Suprapubic skin (tissue), 4 donors: ENCODE data around the gene TRIM43. TPM values are rescaled to one million over a fixed set of nuclear protein-coding genes. Genes with fewer than 3 reads are reported as not detected.
"Not testable (repeated sequence)": the region's sequence is repeated elsewhere in the genome, so short reads cannot be mapped to it uniquely, and the experiment has no call there.

Experiments used
- DNase-seq, 2 donors: peaks; one replicate each; pipeline ENCODE4 v3.0.0-alpha.2; 2019; ENCODE audit warnings: low spot score in 2 of 2
- H3K27ac ChIP-seq: fragments of 200-600 bp; sonication (generic); one replicate; pipeline ENCODE4 v1.5.1; 2019
- H3K27me3 ChIP-seq: fragments of 200-600 bp; sonication (generic); one replicate; pipeline ENCODE4 v1.5.1; 2019
- H3K36me3 ChIP-seq: fragments of 200-600 bp; sonication (generic); one replicate; pipeline ENCODE4 v1.5.1; 2019
- H3K4me1 ChIP-seq: fragments of 200-600 bp; sonication (generic); one replicate; pipeline ENCODE4 v1.5.1; 2019
- H3K4me3 ChIP-seq: fragments of 200-600 bp; sonication (generic); one replicate; pipeline ENCODE4 v1.5.1; 2019; ENCODE audit warnings: mild to moderate bottlenecking
- H3K9me3 ChIP-seq: fragments of 200-600 bp; sonication (generic); one replicate; pipeline ENCODE4 v1.5.1; 2019
- EP300 ChIP-seq: sonication (generic); formaldehyde crosslinking; IDR thresholded peaks from one replicate; pipeline ENCODE4 v1.6.1; 2017; ENCODE audit warnings: antibody characterized with exemption
- POLR2A ChIP-seq, 2 donors: fragments of 450-650 bp; IDR thresholded peaks; one replicate each; pipeline ENCODE4 v1.6.1; 2017; ENCODE audit warnings: antibody characterized with exemption in 2 of 2, mild to moderate bottlenecking in 2 of 2, moderate library complexity in 2 of 2
- POLR2AphosphoS5 ChIP-seq, 3 donors: sonication (generic); formaldehyde crosslinking; IDR thresholded peaks; one replicate each; pipeline ENCODE4 v1.6.1; 2017; ENCODE audit warnings: antibody characterized with exemption in 3 of 3
- WGBS: methylation state at CpG from one replicate; pipeline ENCODE4 v1.1.5; 2018; 5-methylcytosine and 5-hydroxymethylcytosine counted together
- total RNA-seq, 4 donors: library from RNA; depleted of rRNA; stranded (reverse); fragments of >200 nt; gene quantifications; one replicate each; pipeline ENCODE4 v1.1.0, GENCODE V29; 2016
- TF ChIP-seq, protein P1 (sequence below), 2 donors: fragments of 200-600 bp in 1 of 2; fragments of 450-650 bp in 1 of 2; sonication (generic) in 1 of 2; IDR thresholded peaks; one replicate each; pipeline ENCODE4 v1.5.1; 2016 to 2019; ENCODE audit warnings: antibody characterized with exemption in 2 of 2, mild to moderate bottlenecking in 1 of 2, moderate library complexity in 1 of 2

The TRIM43 gene
- total RNA-seq: not detected

DNA sequence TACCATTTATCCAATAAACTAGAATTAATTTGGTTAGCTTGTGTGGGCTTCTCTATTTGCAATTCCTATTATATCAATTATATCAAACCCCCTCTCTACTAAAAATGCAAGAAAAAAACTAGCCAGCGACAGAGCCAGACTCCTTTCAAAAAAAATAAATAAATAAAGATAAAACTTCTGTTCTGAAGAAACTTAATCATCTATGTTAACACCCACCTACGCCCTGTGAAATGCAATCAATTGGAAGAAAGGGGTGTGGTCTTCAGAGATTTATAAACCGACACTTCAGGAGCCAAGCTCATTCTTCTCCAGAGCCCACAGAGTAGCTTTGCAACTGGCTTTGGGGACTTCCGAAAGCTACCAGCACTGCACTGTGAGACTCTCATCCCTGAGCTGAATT, at the start of gene TRIM43:
TSS of gene TRIM43 (plus strand) at position 301 of the 400 bp plus-strand sequence. CDS start 2,023 bp downstream, outside the sequence.
- not testable (repeated sequence) for H3K9me3 ChIP-seq, DNase-seq, H3K27ac ChIP-seq, H3K4me3 ChIP-seq, H3K36me3 ChIP-seq, H3K27me3 ChIP-seq, H3K4me1 ChIP-seq
- 79% methylated on average over 2 of the region's 4 CpGs for WGBS

GRCh38 chr2:95551055-95551568, 40.7 kb upstream of the TRIM43 start:
- 74% methylated on average over 17 of the region's 17 CpGs for WGBS
- no peak overlapping the region for H3K27ac ChIP-seq
- no peak for DNase-seq
- H3K27me3 ChIP-seq: peaks cover 5% of the 10 kb centered on the region
- no peaks in the 10 kb centered on the region for H3K36me3 ChIP-seq
- TF ChIP-seq EP300 (no peak), POLR2A (IDR thresholded peaks at IDR 0.05) (no peak), POLR2AphosphoS5 (IDR thresholded peaks at IDR 0.05) (no peak)
- TF ChIP-seq, protein P1, sequence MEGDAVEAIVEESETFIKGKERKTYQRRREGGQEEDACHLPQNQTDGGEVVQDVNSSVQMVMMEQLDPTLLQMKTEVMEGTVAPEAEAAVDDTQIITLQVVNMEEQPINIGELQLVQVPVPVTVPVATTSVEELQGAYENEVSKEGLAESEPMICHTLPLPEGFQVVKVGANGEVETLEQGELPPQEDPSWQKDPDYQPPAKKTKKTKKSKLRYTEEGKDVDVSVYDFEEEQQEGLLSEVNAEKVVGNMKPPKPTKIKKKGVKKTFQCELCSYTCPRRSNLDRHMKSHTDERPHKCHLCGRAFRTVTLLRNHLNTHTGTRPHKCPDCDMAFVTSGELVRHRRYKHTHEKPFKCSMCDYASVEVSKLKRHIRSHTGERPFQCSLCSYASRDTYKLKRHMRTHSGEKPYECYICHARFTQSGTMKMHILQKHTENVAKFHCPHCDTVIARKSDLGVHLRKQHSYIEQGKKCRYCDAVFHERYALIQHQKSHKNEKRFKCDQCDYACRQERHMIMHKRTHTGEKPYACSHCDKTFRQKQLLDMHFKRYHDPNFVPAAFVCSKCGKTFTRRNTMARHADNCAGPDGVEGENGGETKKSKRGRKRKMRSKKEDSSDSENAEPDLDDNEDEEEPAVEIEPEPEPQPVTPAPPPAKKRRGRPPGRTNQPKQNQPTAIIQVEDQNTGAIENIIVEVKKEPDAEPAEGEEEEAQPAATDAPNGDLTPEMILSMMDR (IDR thresholded peaks at IDR 0.05): no peak
- no peaks in the 10 kb centered on the region for H3K4me1 ChIP-seq
- H3K4me3 ChIP-seq: no peak overlapping the region
- H3K9me3 ChIP-seq: no peaks in the 10 kb centered on the region

- no peak overlapping the region for H3K27ac ChIP-seq
- no peaks in the 10 kb centered on the region for H3K4me1 ChIP-seq
- H3K4me3 ChIP-seq: no peak overlapping the region
- TF ChIP-seq POLR2A (IDR thresholded peaks at IDR 0.05) (no peak), EP300 (no peak), POLR2AphosphoS5 (IDR thresholded peaks at IDR 0.05) (no peak)
- TF ChIP-seq, protein P1 (IDR thresholded peaks at IDR 0.05): no peak
- H3K36me3 ChIP-seq: no peaks in the 10 kb centered on the region
- DNase-seq: no peak
- no peaks in the 10 kb centered on the region for H3K9me3 ChIP-seq
- peaks cover 5% of the 10 kb centered on the region for H3K27me3 ChIP-seq
- WGBS: 32% methylated on average over 2 of the region's 2 CpGs
Measured at GRCh38 chr2:95552911-95553310, 38.9 kb upstream of the TRIM43 start.

DNA sequence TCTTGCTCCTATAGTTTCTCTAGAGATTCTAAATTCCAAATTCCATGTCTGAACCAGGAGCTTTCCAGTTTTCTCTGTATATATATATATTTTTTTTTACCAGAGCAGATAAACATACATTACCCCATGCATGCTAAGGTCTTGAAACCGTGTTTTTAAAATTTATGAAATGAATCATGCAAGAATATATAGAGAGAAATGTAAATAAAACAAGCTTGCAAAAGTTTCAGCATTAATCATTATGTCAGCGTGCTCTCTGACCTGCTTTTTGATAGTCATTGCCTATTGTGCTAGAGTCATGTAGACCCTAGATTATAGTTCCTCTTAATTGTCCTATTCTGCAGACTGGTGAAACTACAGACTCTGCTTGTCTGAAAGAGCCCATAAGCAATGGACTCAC, 22.6 kb upstream of the TRIM43 start:
- Histone ChIP-seq H3K27me3 (peaks cover 10% of the 10 kb centered on the region), H3K9me3 (no peaks in the 10 kb centered on the region), H3K4me1 (no peaks in the 10 kb centered on the region), H3K36me3 (no peaks in the 10 kb centered on the region), H3K27ac (no peak overlapping the region), H3K4me3 (no peak overlapping the region)
- 65% methylated on average over 2 of the region's 2 CpGs for WGBS
- no peak for DNase-seq
- no peak for TF ChIP-seq POLR2A (IDR thresholded peaks at IDR 0.05)
- no peak for TF ChIP-seq POLR2AphosphoS5 (IDR thresholded peaks at IDR 0.05)
- no peak for TF ChIP-seq EP300

GRCh38 chr2:95573866-95574265, 17.9 kb upstream of the TRIM43 start:
- TF ChIP-seq, protein P1 (IDR thresholded peaks at IDR 0.05): no peak
- TF ChIP-seq POLR2A (IDR thresholded peaks at IDR 0.05) (no peak), POLR2AphosphoS5 (IDR thresholded peaks at IDR 0.05) (no peak), EP300 (no peak)
- DNase-seq: no peak
- H3K36me3 ChIP-seq: no peaks in the 10 kb centered on the region
- H3K9me3 ChIP-seq: no peaks in the 10 kb centered on the region
- WGBS: 88% methylated on average over 2 of the region's 2 CpGs
- peaks cover 15% of the 10 kb centered on the region for H3K27me3 ChIP-seq
- H3K4me3 ChIP-seq: no peak overlapping the region
- no peaks in the 10 kb centered on the region for H3K4me1 ChIP-seq
- no peak overlapping the region for H3K27ac ChIP-seq

DNA sequence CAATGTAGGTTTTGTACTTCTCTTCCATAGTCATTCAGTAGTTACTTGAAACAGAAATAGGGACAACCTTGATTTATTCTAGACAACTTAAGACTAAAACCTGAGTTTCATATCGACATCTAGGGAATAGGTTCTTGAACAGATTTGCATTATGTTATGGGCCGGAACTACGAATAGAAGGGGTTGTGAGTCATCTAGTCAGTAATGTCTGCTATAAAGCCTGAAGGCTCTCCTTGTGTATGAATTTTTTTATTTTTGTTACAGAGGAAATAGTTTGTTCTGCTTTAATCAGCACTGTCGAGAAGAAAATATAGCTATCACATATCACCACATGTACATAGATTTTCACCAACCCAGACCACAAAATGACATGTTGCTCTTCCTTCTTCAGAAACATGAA, 17.3 kb upstream of the TRIM43 start:
- H3K27me3 ChIP-seq: peaks cover 15% of the 10 kb centered on the region
- H3K4me1 ChIP-seq: no peaks in the 10 kb centered on the region
- no peak for DNase-seq
- no peak overlapping the region for H3K4me3 ChIP-seq
- H3K36me3 ChIP-seq: no peaks in the 10 kb centered on the region
- H3K27ac ChIP-seq: no peak overlapping the region
- TF ChIP-seq, protein P1 (IDR thresholded peaks at IDR 0.05): no peak
- H3K9me3 ChIP-seq: no peaks in the 10 kb centered on the region
- WGBS: 56% methylated on average over 4 of the region's 4 CpGs
